Measurements from ENCODE around the gene TUBA4B.

Gene TUBA4B

DNA sequence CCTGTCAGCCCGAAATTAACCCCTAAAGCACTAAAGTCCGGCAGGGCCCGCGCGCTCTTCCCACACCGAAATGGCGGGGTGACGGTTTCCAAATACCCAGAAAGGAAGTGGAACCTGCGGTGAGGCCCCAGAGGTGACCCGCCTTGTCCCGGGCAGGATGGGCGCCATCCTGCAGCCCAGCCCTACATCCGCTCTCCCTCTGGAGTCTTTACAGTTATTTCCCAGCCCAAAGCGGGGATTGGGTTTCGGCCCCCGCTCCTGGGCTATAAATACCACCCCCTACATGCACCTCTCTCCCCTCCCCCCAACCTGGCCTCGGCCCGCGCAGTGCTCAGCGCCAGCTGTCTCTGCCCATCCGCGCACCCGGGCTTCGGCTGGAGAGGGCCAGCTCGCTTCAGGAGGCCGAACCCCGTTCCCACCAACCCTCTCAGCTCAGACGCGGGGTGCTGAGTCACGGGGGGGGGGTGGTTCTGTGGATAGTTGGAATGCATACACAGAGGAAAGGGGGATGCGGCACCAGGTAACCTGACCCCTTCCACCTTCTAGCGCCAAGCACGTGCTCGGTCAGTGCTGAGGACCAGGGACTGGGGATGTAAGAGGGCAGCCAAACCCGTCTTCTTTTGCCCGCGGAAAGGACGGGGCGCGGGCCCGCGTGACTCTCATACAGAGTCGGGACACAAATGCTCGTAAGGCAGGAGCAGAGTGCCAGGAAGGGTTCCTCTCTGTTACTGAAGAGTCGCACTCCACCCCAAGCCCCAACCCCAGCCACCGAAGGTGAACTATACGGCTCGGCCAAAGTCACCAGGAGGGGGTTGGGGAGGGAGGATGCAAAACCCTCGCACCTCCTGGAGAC, at the start of gene TUBA4B:
Gene TUBA4B (plus strand): TSS at position 344 of the 853 bp plus-strand sequence. CDS start 165 bp downstream, at position 509.
- DNase-seq (ENCODE audit: low spot score), result no peak

DNA sequence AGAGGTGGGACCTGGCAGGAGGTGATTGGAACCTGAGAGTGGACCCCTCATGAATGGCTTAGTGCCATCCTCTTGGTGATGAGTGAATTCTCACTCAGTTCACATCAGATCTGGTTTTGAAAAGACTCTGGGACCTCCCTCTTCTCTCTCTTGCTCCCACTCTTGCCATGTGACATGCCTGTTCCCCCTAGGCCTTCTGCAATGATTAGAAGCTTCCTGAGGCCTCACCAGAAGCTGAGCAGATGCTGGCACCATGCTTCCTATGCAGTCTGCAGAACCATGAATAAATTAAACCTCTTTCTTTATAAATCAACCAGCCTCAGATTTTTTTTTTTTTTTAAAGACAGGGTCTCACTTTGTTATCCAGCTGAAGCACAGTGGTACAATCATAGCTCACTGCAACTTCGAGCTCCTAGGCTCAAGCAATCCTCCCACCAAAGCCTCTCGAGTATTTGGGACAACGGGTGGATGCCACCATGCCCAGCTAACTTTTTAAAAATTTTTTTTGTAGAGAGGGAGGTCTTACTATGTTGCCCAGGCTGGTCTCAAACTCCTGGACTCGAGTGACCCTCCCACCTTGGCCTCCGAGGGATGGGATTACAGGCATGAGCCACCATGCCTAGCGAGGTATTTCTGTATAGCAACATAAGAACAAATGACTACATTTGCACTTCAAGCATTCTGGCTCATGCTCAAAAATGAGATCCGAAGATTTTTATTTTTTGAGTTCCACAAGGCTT, 48.4 kb upstream of the TUBA4B start:
- no peak for DNase-seq (ENCODE audit: low spot score)

DNA sequence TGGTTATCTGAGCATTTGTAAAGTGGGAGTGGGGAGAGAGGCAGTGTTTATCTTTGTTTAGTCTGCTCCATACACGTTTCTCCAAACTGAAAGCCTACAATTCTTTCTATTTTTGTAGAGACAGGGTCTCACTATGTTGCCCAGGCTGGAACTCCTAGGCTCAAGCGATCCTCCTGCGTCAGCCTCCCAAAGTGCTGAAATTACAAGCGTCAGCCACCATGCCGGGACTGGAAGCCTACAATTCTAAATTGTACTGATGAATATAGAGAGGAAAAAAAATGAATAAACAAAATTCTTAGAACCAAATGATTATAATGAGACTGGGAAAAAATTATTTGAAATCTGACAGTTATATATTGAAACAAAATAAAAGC, 47.9 kb upstream of the TUBA4B start:
- DNase-seq (ENCODE audit: low spot score), result no peak

DNA sequence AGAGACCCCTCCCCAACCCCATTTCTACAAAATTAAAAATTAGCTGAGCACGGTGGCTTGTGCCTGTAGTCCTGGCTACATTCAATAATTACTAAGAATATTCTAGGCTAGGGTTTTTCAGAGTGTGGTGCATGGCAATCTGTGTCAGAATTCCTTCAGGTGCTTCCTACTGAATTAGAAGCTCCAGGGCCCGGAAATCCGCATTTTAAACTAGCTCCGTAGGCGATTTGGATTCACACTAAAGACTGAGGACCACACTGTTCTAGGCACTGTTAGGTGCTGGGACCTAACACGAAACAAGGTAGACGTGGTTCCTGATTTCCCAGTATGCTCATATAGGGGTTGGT, 47.1 kb upstream of the TUBA4B start:
- DNase-seq (ENCODE audit: low spot score), result no peak

DNA sequence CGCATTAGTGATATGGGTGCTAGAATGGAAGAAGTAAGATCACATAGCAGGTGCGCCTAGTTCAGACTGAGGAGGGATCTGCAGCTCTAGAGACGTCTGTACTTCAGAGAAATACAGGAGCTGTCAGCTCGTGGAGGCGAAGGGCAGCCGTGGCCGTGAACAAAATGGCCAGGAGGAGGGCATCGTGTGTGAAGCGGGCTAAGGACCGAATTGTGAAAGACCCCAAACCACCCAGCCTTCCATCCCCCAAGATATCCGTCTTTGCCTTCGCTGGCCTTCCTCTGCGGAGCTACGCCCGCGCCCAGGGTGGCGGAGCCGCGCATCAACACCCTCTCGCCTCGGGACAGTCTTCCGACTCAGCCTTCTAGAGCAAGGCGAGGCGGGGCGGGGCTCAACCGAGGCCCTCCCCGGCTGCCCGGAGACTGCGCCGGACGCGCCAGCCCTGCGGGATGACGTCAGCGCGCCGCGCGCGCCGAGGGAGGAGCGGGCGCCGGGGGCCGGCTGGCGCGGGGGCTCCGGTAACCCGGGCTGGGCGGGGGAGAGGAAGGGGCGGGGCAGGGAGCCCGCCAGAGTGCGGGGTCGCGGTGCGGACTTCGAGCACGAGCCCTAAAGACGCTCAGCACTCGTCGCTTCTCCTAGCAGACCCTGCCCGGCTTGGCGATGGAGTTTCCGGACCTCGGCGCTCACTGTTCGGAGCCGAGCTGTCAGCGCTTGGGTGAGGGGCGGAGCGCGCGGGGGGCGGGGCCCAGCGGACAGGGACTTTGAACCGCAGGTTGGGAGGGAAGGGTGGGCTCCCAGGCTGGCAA, 46.5 kb upstream of the TUBA4B start, which contains the start of gene ZFAND2B:
Gene ZFAND2B (plus strand): TSS at position 455 of the 806 bp plus-strand sequence. CDS start 206 bp downstream, at position 661.
- DNase-seq (ENCODE audit: low spot score), result peak; percentile 93

DNA sequence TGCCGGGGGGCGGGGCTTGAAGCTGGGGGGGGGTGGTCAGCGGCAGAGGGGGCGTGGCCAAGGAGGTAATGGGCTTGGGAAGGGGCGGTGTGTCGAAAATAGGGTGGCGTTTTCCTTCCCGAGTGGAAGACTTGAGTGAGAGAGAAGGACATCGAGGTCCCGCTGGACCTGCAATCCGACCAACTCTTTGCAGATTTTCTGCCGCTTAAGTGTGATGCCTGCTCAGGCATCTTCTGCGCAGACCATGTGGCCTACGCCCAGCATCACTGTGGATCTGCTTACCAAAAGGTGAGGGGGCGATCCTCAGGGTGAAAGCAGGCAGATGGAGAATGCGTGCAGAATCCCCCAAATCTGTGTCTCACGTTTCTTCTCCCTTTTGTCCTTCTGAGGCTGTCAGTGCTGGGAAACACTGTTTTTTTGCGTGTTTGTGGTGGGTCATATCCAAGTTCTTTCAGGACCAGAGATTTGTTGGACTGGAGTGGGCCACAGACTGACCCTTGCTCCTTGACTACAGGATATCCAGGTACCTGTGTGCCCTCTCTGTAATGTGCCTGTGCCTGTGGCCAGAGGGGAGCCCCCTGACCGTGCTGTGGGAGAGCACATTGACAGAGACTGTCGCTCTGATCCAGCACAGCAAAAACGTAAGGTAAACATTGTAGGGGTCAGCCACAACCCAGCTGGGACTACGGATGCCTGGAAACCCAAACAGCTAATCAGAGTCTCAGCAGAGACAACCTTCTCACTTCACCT, 45.7 kb upstream of the TUBA4B start:
- no peak for DNase-seq (ENCODE audit: low spot score)

DNA sequence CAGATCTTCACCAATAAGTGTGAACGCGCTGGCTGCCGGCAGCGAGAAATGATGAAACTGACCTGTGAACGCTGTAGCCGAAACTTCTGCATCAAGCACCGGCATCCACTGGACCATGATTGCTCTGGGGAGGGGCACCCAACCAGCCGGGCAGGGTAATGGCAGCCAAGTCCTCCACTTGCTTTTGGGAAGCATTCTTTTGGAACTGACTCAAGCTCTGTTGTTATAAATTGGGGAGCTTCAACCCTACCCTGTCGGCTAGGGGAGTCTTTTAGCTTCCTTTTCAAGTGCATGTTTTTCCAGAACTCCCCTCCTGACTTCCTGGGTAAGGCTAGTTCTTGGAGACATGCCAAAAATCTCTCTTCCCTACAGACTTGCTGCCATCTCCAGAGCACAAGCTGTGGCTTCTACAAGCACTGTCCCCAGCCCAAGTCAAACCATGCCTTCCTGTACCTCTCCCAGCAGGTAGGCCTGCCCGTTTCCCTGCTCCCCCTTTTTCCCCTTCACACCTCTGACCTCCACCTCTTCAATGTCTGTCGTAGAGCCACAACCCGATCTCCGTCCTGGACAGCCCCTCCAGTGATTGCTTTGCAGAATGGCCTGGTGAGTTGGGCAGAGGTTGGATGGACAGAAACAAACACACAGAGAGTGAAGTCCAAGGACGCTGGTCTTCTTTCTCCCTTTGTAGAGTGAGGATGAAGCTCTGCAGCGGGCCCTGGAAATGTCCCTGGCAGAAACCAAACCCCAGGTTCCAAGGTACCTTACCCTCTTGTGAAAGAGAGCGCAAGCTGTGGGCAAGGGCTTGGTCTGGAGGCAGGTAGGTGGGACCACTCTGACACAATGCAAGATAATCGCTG, 44.9 kb upstream of the TUBA4B start:
- no peak for DNase-seq (ENCODE audit: low spot score)

DNA sequence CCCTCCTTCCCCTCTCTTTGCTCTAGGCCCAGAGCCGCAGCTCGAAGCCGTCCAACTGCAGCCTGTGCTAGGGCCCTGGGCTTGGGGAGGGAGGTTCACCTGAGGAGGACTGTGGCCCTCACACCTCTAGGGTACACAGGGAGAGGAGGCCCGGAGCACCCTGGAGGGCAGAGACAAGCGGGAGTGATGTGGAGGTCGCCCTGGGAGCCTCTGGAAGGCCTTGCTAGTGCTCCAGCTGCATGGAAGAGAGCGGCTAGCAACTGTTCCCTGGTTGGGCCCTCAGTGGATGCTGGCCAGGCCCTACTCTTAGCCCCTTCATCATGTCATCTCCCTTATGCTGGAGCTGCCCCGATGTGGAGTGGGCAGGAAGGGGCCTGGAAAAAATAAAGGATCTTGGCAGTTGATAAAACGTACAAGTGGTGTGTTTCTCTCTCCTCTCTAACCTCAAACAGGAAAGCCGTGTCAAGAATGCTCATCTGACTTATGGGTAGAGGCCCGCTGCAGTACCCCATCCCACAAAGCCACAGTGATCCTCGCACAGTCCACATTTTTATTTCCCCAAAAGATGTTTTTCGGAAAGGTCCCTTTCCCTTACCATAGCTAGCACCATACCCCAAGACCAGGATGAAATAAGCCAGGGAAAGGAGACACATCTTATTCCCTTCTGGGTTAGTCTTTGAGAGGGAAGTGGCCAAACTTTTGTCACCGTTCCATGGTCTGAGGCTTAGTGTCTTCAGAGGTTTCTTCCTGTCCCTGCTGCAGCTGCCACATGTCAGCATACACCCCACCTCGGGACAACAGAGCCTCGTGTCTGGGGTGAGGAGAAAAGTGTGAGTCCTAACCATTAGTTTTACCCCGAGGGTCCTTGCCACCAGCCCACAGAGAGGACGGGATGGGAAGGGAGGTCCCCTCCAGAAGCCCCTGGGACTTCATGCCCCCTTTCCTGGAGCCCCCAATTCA, 43.5 kb upstream of the TUBA4B start:
- DNase-seq (ENCODE audit: low spot score), result no peak

DNA sequence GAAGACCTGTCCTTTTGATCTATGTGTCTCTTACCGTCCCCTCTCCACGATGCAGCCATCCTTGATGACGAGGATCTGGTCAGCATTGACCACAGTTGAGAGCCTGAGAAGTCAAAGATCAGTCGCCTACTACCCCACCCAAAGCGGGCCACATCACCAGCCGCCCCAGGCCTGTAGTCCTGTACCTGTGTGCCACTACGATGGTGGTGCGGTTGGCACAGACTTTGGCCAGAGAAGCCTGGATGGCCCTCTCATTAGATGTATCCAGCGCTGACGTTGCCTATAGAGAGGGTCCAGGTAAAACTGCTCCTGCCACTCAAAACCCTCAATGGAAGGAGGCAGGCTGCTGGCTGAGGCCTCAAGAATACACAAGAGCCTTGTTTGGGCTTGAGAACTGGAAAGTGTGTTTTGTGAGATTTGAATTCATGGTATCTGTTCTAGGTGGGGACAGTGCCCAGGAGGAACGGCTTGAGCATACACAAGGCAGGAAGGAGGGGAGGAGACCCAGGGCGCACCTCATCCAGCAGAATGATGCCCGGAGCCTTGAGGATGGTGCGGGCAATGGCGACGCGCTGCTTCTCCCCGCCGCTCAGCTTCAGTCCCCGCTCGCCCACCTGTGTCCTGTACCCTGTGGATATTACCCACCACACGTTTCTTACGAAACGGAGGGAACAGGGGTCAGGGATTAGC, 42.7 kb upstream of the TUBA4B start:
- DNase-seq (ENCODE audit: low spot score), result no peak

DNA sequence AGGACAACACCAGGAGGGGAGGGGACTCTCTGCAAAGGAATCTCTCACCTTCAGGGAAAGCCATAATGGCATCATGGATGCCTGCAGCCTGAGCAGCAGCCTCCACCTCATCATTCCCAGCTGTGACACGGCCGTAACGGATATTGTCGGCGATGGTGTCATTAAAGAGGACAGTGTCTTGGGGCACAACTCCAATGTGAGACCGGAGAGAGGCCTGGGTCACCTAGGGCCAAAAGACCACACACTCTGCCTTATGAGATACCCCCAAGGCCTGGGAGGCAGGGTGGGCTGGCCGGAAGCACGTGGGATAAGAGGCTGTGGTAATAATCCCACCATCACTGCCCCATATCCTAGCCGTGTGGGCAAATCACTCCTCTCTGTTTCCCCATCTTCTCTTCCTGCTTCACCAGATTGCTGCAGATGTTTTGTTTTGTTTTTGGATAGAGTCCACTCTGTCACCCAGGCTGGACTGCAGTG, 42.1 kb upstream of the TUBA4B start:
- DNase-seq (ENCODE audit: low spot score), result no peak

DNA sequence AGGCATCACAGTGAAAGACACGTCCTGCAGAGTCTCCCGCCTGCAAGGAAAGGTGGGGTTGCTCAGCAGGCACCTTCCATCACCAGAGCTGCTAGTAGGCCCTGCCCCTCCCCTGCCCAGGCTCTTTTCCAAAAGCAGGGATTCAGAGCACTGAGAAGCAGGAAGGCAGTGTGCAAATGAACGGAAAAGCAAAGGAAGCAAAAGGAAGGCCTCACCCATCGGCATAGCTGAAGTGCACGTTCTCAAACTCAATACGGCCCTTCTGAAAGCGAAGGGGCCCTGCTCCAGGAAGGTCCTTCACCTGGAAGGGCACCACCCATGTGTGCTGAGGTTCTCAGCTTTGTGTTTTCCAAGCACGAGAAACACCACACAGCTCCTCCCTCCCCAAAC, 40.0 kb upstream of the TUBA4B start:
- DNase-seq (ENCODE audit: low spot score), result no peak

DNA sequence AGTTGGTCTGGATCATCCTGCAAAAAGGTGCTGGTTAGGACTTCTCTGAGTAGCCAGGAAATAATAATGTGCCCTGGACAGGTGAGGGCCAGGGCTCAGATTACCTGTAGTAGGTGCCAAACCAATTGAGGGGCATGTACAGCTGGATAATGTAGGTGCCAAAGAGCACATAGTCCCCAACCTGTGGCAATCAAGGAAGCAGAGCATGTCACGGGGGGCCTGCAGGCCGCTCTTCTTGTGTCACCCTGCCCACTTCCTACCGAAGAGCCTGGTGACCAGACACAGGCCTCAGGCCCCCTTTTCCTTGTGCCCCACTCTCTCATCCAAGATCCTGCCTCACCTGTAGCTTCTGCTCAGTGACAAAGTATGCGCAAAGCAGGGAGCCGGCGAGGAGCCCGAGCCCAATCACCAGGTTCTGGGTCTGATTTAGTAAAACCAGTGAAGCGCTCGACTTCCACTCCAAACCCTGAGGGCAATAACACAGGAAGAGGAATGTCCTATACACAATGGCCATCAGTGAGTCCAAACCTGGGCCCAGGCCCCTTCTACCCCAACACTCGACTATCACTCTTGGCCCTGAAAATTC, 39.5 kb upstream of the TUBA4B start:
- no peak for DNase-seq (ENCODE audit: low spot score)

DNA sequence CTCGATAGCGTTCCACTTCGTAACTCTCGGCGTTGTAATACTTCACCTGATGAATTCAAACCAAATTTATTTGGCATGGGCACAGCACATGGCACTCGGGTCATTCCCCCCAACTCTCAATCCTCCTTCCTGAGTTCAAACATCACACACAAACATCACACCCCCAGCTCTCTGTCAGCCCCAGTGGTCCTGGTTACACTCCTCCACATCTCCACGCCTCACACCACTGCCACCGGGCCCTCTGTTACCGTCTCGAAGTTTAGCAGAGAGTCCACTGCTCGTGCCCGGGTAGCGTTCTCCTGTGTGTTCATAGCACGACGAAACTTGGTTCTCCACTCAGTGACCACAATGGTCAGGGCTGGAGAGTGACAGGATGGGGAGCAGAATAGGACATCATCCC, 38.9 kb upstream of the TUBA4B start:
- DNase-seq (ENCODE audit: low spot score), result no peak

DNA sequence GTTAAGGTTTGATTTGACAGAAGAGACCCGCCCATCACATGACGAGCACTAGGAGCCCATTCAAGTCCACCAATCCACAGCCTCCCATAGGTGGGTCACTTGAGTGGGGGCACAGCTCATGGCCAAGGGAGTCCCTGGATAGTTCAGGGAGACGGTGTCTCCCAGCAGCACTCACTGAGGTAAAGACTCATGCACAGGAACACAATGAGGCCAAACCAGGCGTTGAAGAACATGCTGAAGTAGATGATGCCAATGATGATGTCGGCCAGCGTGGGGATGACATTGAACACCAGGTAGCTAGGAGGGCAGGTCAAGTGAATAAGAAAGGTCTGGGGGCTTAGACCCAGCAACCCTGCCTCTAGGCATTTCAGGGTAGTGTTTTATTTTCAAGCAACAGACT, 38.3 kb upstream of the TUBA4B start:
- DNase-seq (ENCODE audit: low spot score), result no peak

DNA sequence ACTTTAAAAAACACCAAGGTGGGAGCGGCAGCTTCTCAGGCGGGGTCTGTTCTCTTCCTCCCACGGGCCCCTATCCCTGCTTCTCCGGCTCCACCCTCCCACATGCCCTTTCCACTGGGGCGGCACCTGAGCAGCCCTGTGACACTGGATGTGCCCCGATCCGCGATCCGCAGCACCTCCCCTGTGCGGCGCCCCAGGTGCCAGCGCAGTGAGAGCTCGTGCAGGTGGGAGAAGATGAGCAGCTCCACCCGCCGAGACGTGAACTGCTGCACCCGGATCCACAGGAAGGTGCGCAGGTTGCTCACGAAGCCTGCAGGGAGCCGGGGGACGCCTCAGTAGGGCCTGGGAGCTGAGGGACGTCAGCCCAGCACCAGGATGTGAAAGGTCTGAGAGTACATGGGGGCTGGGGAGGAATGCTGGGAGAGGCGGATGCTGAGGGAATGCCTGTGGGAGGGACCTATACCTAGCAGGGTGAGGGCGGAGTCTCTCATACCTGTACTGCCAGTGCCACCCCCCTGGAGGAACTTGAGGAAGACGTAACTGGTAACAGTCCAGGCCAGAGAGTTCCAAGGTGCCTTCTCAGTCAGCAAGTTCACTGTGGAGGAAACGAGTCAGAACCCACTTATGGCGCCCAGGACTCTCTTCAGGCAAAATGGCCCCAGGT, 37.0 kb upstream of the TUBA4B start:
- no peak for DNase-seq (ENCODE audit: low spot score)

DNA sequence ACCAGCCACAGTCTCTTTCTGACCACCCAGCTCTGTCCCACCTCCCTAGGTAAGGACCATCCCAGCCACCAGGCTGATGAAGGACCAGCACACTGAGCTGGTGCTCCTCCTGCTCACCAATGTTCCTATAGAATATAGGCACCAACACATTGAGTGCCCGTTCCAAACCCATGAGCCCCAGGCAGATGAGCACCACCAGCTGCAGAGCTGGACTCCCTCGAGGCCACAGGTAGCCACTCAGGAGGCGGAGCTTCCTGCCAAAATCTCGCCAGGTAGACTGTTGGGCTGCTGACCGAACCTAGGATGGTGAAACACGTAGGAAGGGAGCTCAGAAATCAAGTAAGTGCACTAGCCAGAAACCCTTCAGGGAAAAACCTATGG, 36.5 kb upstream of the TUBA4B start:
- DNase-seq (ENCODE audit: low spot score), result no peak

DNA sequence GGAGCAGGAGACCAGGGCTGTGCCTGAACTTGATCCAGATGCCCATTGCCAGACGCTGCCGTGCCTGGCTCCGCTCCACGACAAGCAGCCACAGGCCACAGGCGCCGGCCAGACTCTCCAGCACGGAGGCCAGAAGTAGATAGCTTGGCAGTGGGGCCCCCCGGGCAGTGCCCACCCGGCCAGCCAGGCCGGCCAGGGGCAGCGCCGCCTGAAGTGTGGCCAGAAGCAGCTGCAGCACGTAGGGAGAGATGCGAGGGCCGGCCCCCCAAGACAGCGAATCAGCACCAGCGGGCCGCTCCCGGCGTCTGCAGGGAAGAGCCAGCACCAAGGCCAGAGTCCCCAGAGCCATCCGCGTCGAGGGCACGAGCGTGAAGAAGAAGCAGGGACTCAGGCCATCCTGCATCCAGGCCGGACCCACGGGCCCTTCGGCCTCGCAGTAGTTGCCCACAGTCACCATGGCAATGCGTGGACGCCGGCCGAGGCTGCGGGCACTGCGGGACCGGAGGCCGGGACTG, 34.8 kb upstream of the TUBA4B start:
- DNase-seq (ENCODE audit: low spot score), result peak; percentile 49

All from HuH-7.5 (cell line).